Fibroblast of villous mesenchyme (primary cell): ENCODE data around the gene SGTA. TPM values are rescaled to one million over a fixed set of nuclear protein-coding genes. Genes with fewer than 3 reads are reported as not detected.
A peak's percentile ranks its signal among the peaks of the same experiment; 100 is the strongest.

Experiments
- DNase-seq: peaks from one replicate; pipeline ENCODE4 v3.0.0-alpha.2; 2010; ENCODE audit warnings: low read depth
- H3K4me3 ChIP-seq: 2 replicates; pipeline ENCODE4 v1.5.1; 2011; ENCODE audit warnings: low read depth, mild to moderate bottlenecking, low read length
- total RNA-seq: library from RNA; depleted of rRNA; stranded (reverse); fragments of >200 nt; gene quantifications from 2 replicates; pipeline ENCODE4 v1.2.3, GENCODE V29; 2012
- TF ChIP-seq, protein P1 (sequence below): IDR thresholded peaks from 2 replicates; pipeline ENCODE4 v1.5.1; 2012; ENCODE audit warnings: low read depth, mild to moderate bottlenecking, low read length; ENCODE audit not compliant: insufficient read depth

The SGTA gene, protein sequence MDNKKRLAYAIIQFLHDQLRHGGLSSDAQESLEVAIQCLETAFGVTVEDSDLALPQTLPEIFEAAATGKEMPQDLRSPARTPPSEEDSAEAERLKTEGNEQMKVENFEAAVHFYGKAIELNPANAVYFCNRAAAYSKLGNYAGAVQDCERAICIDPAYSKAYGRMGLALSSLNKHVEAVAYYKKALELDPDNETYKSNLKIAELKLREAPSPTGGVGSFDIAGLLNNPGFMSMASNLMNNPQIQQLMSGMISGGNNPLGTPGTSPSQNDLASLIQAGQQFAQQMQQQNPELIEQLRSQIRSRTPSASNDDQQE
- 44.5 and 50.9 TPM in 2 replicates for total RNA-seq

DNA sequence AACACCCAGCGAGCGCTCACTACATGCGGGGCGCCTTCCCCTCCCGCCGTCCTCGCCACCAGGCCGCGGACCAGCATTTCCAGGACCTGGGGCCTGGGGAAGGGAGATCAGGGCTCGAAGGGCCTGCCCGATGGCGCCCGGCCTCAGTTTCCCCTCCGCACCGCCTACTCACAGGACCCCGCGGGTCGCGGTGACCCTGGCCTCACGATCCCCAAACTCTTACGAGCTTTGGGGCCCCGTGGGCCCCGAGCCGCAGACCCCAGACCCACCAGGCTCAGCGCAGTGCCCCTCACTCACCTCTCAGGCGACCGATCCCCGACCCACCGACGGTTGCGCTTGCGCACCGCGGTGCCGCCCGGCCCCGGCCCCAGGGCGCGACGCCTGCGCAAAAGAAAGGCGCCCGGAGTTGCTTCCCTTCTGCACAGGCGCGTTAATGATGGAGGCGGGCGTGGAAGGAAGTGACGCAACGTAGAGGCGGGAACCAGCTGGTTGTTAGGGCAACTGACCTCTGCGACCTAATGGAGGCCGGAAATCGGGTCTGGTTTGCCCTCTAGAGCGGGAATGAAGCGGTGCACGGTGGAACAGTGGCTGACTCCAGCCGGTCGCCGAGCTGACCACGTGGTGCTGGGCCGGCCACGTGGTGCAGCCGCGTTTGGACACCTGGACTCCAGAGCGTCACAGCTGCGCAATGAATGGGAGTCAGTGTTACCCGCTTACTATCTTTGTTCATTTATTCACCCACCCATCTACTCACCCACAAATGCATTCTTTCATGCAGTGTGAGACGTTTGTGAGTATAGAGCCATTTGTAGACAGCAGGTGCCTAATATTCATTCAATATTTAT lies at the start of gene SGTA:
SGTA (minus strand) TSS at position 338 of the 845 bp plus-strand sequence. CDS start 14,205 bp downstream, outside the sequence.
- peak within 1 kb of the TSS; percentile 96 for H3K4me3 ChIP-seq
- peak; percentile 100 for DNase-seq
- TF ChIP-seq, protein P1, sequence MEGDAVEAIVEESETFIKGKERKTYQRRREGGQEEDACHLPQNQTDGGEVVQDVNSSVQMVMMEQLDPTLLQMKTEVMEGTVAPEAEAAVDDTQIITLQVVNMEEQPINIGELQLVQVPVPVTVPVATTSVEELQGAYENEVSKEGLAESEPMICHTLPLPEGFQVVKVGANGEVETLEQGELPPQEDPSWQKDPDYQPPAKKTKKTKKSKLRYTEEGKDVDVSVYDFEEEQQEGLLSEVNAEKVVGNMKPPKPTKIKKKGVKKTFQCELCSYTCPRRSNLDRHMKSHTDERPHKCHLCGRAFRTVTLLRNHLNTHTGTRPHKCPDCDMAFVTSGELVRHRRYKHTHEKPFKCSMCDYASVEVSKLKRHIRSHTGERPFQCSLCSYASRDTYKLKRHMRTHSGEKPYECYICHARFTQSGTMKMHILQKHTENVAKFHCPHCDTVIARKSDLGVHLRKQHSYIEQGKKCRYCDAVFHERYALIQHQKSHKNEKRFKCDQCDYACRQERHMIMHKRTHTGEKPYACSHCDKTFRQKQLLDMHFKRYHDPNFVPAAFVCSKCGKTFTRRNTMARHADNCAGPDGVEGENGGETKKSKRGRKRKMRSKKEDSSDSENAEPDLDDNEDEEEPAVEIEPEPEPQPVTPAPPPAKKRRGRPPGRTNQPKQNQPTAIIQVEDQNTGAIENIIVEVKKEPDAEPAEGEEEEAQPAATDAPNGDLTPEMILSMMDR: peak; percentile 36

DNA sequence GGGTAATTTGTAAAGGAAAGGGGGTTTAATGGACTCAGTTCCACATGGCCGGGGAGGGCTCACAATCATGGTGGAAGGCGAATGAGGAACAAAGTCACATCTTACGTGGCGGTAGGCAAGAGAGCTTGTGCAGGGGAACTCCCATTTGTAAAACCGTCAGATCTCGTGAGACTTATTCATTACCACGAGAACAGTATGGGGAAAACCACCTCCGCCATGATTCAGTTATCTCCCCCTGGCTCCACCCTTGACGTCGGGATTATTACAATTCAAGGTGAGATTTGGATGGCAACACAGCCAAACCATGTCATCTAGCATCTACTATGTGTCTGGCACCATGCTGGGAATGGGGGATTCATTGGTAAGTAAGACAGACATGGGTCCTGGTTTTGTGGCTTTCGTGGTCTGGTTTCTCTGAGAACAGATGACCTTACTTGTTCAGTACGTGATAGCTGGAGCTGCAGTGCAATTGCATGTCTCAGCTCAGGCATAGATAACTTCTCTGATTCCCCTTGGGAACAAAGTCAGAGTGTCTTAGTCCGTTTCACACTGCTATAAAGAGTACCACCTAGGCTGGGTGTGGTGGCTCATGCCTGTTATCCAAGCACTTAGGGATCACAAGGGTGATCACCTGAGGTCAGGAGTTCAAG lies 44.9 kb upstream of the SGTA start:
- DNase-seq: no peak
- H3K4me3 ChIP-seq: no peak overlapping the region
- TF ChIP-seq, protein P1: no peak

DNA sequence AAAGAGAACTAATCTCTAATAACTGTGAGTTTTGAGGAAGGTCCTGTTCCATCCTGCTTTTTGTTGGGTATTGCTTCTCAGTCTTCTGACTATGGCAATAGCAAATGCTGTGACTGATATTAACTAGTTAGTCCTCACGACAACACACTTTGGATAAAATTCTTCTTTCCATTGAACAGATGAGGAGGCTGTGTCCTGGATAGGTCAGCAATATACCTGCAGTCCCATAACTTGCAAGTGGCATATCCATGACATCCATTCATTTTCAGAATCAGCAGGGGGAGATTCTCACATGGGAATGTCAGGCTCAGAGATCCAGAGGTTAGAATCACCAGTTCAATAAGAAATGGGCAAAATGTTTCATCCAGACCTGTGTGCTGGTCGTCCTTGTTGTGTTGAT lies 43.9 kb upstream of the SGTA start:
- TF ChIP-seq, protein P1: no peak
- H3K4me3 ChIP-seq: no peak overlapping the region
- no peak for DNase-seq

DNA sequence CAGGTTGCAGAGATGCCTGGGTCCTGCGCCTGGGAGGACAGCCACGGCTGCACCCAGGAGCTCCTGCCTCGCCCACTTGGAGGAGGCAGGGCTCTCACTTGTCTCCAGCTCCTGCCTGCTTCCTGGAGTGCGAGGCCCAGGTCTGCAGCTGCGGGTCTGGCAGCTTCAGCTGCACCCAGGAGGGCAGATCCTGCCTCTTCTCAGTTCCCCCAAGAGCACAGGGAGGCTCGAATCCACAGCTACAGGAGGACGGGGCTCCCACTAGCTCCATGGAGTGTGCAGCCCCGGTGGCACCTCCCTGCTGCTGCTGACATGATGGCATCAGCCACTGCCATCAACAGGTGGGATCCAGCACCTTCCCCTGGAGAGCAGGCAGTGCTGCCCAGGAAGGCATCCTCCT lies 41.1 kb upstream of the SGTA start:
- no peak overlapping the region for H3K4me3 ChIP-seq
- TF ChIP-seq, protein P1: no peak
- no peak for DNase-seq

DNA sequence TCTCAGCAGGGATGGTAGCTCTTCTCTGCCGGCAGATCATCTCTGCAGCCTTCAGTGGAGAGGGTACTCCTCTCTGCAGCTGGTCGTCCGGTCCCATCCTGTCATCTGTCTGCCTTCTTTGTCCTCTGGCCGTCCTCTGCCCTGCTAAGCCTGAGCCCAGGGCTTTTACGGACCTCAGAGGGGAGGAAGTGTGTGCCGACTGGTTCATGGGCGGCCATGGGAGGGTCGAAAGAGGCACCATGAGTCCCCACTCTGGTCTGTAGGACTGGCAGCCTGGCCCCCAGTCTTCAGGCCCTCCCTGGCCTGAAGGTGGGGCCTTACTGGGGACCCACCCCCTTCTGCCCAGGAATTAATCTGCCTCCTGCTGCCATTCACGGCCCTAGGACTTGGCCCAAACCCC lies 40.6 kb upstream of the SGTA start:
- TF ChIP-seq, protein P1: no peak
- DNase-seq: no peak
- no peak overlapping the region for H3K4me3 ChIP-seq

DNA sequence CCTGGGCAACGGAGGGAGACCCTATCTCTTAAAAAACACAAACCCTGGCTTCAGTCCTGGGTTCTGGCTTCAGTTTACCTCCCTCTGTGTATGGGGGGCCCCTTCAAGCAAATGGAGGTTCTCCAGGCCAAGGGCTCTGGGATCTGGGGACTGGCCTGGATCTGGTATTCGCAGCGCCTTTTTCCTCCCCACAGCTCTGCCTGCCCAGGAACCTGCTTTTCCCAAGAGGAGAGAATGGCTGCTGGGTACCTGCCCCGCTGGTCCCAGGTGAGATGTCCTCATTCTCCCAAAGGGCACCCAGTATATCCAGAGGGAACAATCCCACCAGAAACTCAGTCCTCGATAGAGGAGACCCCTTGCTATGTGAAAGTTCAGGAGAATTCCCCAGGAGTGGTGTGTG lies 39.8 kb upstream of the SGTA start:
- TF ChIP-seq, protein P1: no peak
- no peak overlapping the region for H3K4me3 ChIP-seq
- no peak for DNase-seq
